CD14-positive monocyte (primary cell): ENCODE measurements around the gene ATP2A2. TPM values are rescaled to one million over a fixed set of nuclear protein-coding genes. Genes with fewer than 3 reads are reported as not detected.

Experiments used
- DNase-seq, 3 donors: peaks; one replicate each; pipeline ENCODE4 v3.0.0-alpha.2; 2011 to 2022
- H2AFZ ChIP-seq: 2 replicates; pipeline ENCODE4 v1.6.0; 2012; ENCODE audit warnings: mild to moderate bottlenecking, low read depth, low read length, inconsistent platforms; ENCODE audit not compliant: insufficient read depth, poor library complexity, severe bottlenecking
- H3K27ac ChIP-seq, 2 donors: 1 replicate in 1 of 2; 2 replicates in 1 of 2; pipeline ENCODE4 v1.5.1; 2012 to 2013; ENCODE audit warnings: low read length in 2 of 2, control low read depth in 1 of 2, inconsistent platforms in 1 of 2, low read depth in 1 of 2, mild to moderate bottlenecking in 1 of 2
- H3K27me3 ChIP-seq, 2 donors: one replicate each; pipeline versions ENCODE4 v1.6.0 to v1.6.1; 2011 to 2013; ENCODE audit warnings: low read length in 2 of 2; ENCODE audit not compliant: control insufficient read depth in 2 of 2, insufficient read depth in 2 of 2
- H3K36me3 ChIP-seq, 2 donors: replicated peaks in 1 of 2; 1 replicate in 1 of 2; 2 replicates in 1 of 2; pipeline versions ENCODE4 v1.5.1 to v1.6.1; 2012 to 2013; ENCODE audit warnings: low read length in 2 of 2, control low read depth in 1 of 2, inconsistent platforms in 1 of 2, mild to moderate bottlenecking in 1 of 2; ENCODE audit not compliant: insufficient read depth in 2 of 2, control insufficient read depth in 1 of 2
- H3K4me1 ChIP-seq, 2 donors: 1 replicate in 1 of 2; 2 replicates in 1 of 2; pipeline versions ENCODE4 v1.5.1 to v1.6.1; 2012 to 2013; ENCODE audit warnings: low read length in 2 of 2, control low read depth in 1 of 2, inconsistent platforms in 1 of 2, mild to moderate bottlenecking in 1 of 2, moderate library complexity in 1 of 2; ENCODE audit not compliant: insufficient read depth in 2 of 2, control insufficient read depth in 1 of 2
- H3K4me2 ChIP-seq: replicated peaks from 2 replicates; pipeline ENCODE3; 2012; ENCODE audit warnings: low read length, moderate library complexity, mild to moderate bottlenecking; ENCODE audit not compliant: poor library complexity, severe bottlenecking; ENCODE audit errors: extremely low read depth
- H3K4me3 ChIP-seq, 3 experiments: fragments of 200-600 bp in 1 of 3; sonication (generic) in 1 of 3; replicated peaks in 1 of 3; 1 replicate in 2 of 3; 2 replicates in 1 of 3; pipeline ENCODE4 v1.5.1; 2011 to 2013; ENCODE audit warnings: low read length in 3 of 3, mild to moderate bottlenecking in 3 of 3, control low read depth in 2 of 3, low read depth in 2 of 3, inconsistent platforms in 1 of 3, moderate library complexity in 1 of 3
- H3K79me2 ChIP-seq: 2 replicates; pipeline ENCODE4 v1.6.0; 2012; ENCODE audit warnings: mild to moderate bottlenecking, control low read depth, inconsistent platforms, low read length, moderate library complexity; ENCODE audit not compliant: insufficient read depth
- H3K9ac ChIP-seq: 2 replicates; pipeline ENCODE4 v1.6.0; 2017; ENCODE audit warnings: low read length, mild to moderate bottlenecking; ENCODE audit not compliant: insufficient read depth, poor library complexity, severe bottlenecking
- H3K9me3 ChIP-seq, 2 donors: replicated peaks in 1 of 2; 1 replicate in 1 of 2; 2 replicates in 1 of 2; pipeline versions ENCODE4 v1.5.1 to v1.6.1; 2012 to 2013; ENCODE audit warnings: low read length in 2 of 2, control low read depth in 1 of 2; ENCODE audit not compliant: control insufficient read depth in 1 of 2, insufficient read depth in 1 of 2
- H4K20me1 ChIP-seq: 2 replicates; pipeline ENCODE4 v1.6.0; 2012; ENCODE audit warnings: mild to moderate bottlenecking, low read length, control low read depth, moderate library complexity; ENCODE audit not compliant: insufficient read depth
- H3K27ac Mint-ChIP-seq, 7 donors: one replicate each; pipeline ENCODE4 v1.8.0; 2020; ENCODE audit warnings: mild to moderate bottlenecking in 7 of 7, mixed read lengths in 7 of 7, moderate library complexity in 6 of 7, inconsistent platforms in 2 of 7
- H3K27me3 Mint-ChIP-seq, 3 donors: one replicate each; pipeline ENCODE4 v1.8.0; 2021 to 2022; ENCODE audit warnings: low read depth in 3 of 3, mild to moderate bottlenecking in 3 of 3, mixed read lengths in 3 of 3, moderate library complexity in 3 of 3, inconsistent platforms in 1 of 3
- H3K36me3 Mint-ChIP-seq, 2 donors: one replicate each; pipeline ENCODE4 v1.8.0; 2020; ENCODE audit warnings: mixed read lengths in 2 of 2, inconsistent platforms in 1 of 2, mild to moderate bottlenecking in 1 of 2
- H3K4me1 Mint-ChIP-seq: one replicate; pipeline ENCODE4 v1.8.0; 2020; ENCODE audit warnings: mild to moderate bottlenecking, mixed read lengths
- H3K4me3 Mint-ChIP-seq, 2 donors: one replicate each; pipeline ENCODE4 v1.8.0; 2020; ENCODE audit warnings: mild to moderate bottlenecking in 2 of 2, mixed read lengths in 2 of 2, moderate library complexity in 1 of 2
- H3K9me3 Mint-ChIP-seq, 7 donors: one replicate each; pipeline ENCODE4 v1.8.0; 2020 to 2022; ENCODE audit warnings: mixed read lengths in 7 of 7, mild to moderate bottlenecking in 6 of 7, moderate library complexity in 6 of 7, inconsistent platforms in 2 of 7
- CTCF ChIP-seq: fragments of 200-600 bp; IDR thresholded peaks from one replicate; pipeline ENCODE4 v1.8.0; 2022; ENCODE audit warnings: antibody characterized with exemption, mild to moderate bottlenecking
- WGBS: methylation state at CpG from one replicate; pipeline ENCODE4 v1.1.5; 2013; ENCODE audit warnings: missing lambda C conversion rate; ENCODE audit not compliant: insufficient coverage; 5-methylcytosine and 5-hydroxymethylcytosine counted together
- intact Hi-C, 2 donors: fragments of 100-400 bp; cut with micrococcal nuclease; formaldehyde crosslinking; loops; one replicate each; pipeline versions ENCODE4 v1.15.0 to v1.15.1; 2023
- polyA plus RNA-seq, 3 donors: library from polyadenylated mRNA; depleted of rRNA in 1 of 3; unstranded in 2 of 3; stranded (reverse) in 1 of 3; fragments of 300-500 nt in 2 of 3; fragments of >200 nt in 1 of 3; fragmentation: Illumina TruSeq in 2 of 3; gene quantifications; 1 replicate in 2 of 3; 2 replicates in 1 of 3; pipeline ENCODE4 v1.2.3, GENCODE V29; 2012 to 2021

Gene ATP2A2
- polyA plus RNA-seq, 3 donors, result 4.5 to 83.1 (median 6.9) TPM

- H3K4me3 ChIP-seq, result peak overlapping the region; percentile 63 to 96 (median 89)
- DNase-seq, result peak; percentile 53 to 77 (median 66)
- peak overlapping the region; percentile 93 for H3K9ac ChIP-seq
- WGBS, result under 1% methylated on average over 74 of the region's 82 CpGs
- H3K27me3 ChIP-seq, result no peaks in the 10 kb centered on the region
- H3K4me1 Mint-ChIP-seq, result peaks cover 54% of the 10 kb centered on the region
- H3K4me1 ChIP-seq, result peaks cover 46 to 59% of the 10 kb centered on the region in 2 donors
- no peaks in the 10 kb centered on the region for H3K9me3 ChIP-seq
- peaks cover 26 to 29% of the 10 kb centered on the region in 2 donors for H3K36me3 Mint-ChIP-seq
- H4K20me1 ChIP-seq, result peaks cover 50% of the 10 kb centered on the region
- H3K27ac Mint-ChIP-seq, result peak overlapping the region; percentile 86 to 94 (median 92)
- H3K4me2 ChIP-seq, result peak overlapping the region; percentile 78
- H3K4me3 Mint-ChIP-seq, result peak overlapping the region; percentile 94 to 96
- intact Hi-C loops, result loop anchor here (1.0 to 10.0 kb wide), 4 partner anchors 28 to 157 kb away; partner anchors contain the start of gene IFT81 (in 1 of the 2)
- H3K79me2 ChIP-seq, result peaks cover 53% of the 10 kb centered on the region
- H2AFZ ChIP-seq, result peak overlapping the region; percentile 54
- TF ChIP-seq CTCF, result no peak
- H3K9me3 Mint-ChIP-seq, result no peaks in the 10 kb centered on the region
- H3K27ac ChIP-seq, result peak overlapping the region; percentile 90 to 94
- peaks cover 0 to 7% (median 5%) of the 10 kb centered on the region in 3 donors for H3K27me3 Mint-ChIP-seq
- H3K36me3 ChIP-seq, result peaks cover 0 to 7% of the 10 kb centered on the region in 2 donors
Observed at GRCh38 chr12:110281549-110282299, 677 bp downstream of the ATP2A2 start.

GRCh38 chr12:110282300-110282860 is 1.3 kb downstream of the ATP2A2 start:
- no peak for TF ChIP-seq CTCF
- Mint-ChIP-seq H3K4me3 (peak overlapping the region; percentile 94 to 96), H3K4me1 (peaks cover 61% of the 10 kb centered on the region), H3K27ac (peak overlapping the region; percentile 86 to 94 (median 92)), H3K27me3 (peaks cover 0 to 5% (median 5%) of the 10 kb centered on the region in 3 donors), H3K9me3 (no peaks in the 10 kb centered on the region), H3K36me3 (peaks cover 28 to 29% of the 10 kb centered on the region in 2 donors)
- peaks cover 59% of the 10 kb centered on the region for H3K79me2 ChIP-seq
- peaks cover 52 to 65% of the 10 kb centered on the region in 2 donors for H3K4me1 ChIP-seq
- WGBS, result no CpG with 5 or more reads among the region's 8 CpGs
- H3K9ac ChIP-seq, result peak overlapping the region; percentile 93
- peak overlapping the region; percentile 54 for H2AFZ ChIP-seq
- intact Hi-C loops, result loop anchor here (5.0 to 10.0 kb wide), 3 partner anchors 48 to 158 kb away; partner anchors contain the start of gene IFT81 (in 1 of the 2)
- H4K20me1 ChIP-seq, result peaks cover 57% of the 10 kb centered on the region
- DNase-seq, result peak in 2 of 3 donors; percentile 53 to 59
- H3K4me2 ChIP-seq, result peak overlapping the region; percentile 78
- no peaks in the 10 kb centered on the region for H3K27me3 ChIP-seq
- H3K27ac ChIP-seq, result peak overlapping the region; percentile 90 to 94
- peaks cover 3 to 8% of the 10 kb centered on the region in 2 donors for H3K36me3 ChIP-seq
- H3K9me3 ChIP-seq, result no peaks in the 10 kb centered on the region
- H3K4me3 ChIP-seq, result peak overlapping the region; percentile 63 to 96 (median 89)
